ENCODE measurements around the gene SLC26A6.

GRCh38 chr3:48593337-48593736 is 41.9 kb downstream of the SLC26A6 start:
- no peak for TF ChIP-seq CTCF (conservative IDR thresholded peaks at IDR 0.05; ENCODE audit: low read depth, low read length)
- TF ChIP-seq EZH2 (IDR thresholded peaks at IDR 0.05; ENCODE audit: low read length, unreplicated experiment), result no peak
- TF ChIP-seq EZH2phosphoT487 (IDR thresholded peaks at IDR 0.05; ENCODE audit: borderline replicate concordance, low read length), result no peak
